PC-3 (cell line): ENCODE measurements around the gene LPAR4. TPM values are rescaled to one million over a fixed set of nuclear protein-coding genes. Genes with fewer than 3 reads are reported as not detected.

Experiments used
- ATAC-seq: fragments of 200-7000 bp; cut with Tn5 transposase; 2 replicates; pipeline ENCODE4 v1.9.1; 2020; ENCODE audit warnings: mild to moderate bottlenecking, moderate library complexity
- BruUV-seq: library from RNA; stranded (reverse); fragments of 400-500 nt; replicated peaks from 2 replicates; lab custom pipeline; 2021; lab: Mats Ljungman, UMichigan
- CTCF ChIA-PET: fragments of 300-600 bp; sonication (Branson Sonifier 250); formaldehyde crosslinking; loops from one replicate; lab custom pipeline; 2022; ENCODE audit warnings: antibody characterized with exemption; lab: Charles Lee
- POLR2A ChIA-PET: fragments of 300-600 bp; sonication (Branson Sonifier 250); formaldehyde crosslinking; loops from one replicate; lab custom pipeline; 2022; ENCODE audit warnings: antibody characterized with exemption; ENCODE audit not compliant: unreplicated experiment; lab: Charles Lee
- DNase-seq: peaks from one replicate; pipeline ENCODE4 v3.0.0-alpha.2; 2015
- H2AFZ ChIP-seq: fragments of 300-600 bp; sonication (generic); 2 replicates; pipeline ENCODE4 v1.6.0; 2016; ENCODE audit warnings: antibody characterized with exemption, low read length
- H3F3A ChIP-seq: fragments of 300-600 bp; sonication (generic); one replicate; pipeline ENCODE4 v1.6.0; 2017; ENCODE audit warnings: antibody characterized with exemption, low read length, control low read depth, mild to moderate bottlenecking; ENCODE audit not compliant: unreplicated experiment
- H3K27ac ChIP-seq: fragments of 300-600 bp; sonication (generic); 2 replicates; pipeline ENCODE4 v1.5.1; 2016; ENCODE audit warnings: mild to moderate bottlenecking, low read length
- H3K27me3 ChIP-seq: fragments of 300-600 bp; sonication (generic); 2 replicates; pipeline ENCODE4 v1.6.1; 2016; ENCODE audit warnings: low read length, mixed read lengths
- H3K36me3 ChIP-seq: fragments of 300-600 bp; sonication (generic); 2 replicates; pipeline ENCODE4 v1.6.1; 2016; ENCODE audit warnings: low read depth, mixed run types, low read length, mixed read lengths
- H3K4me1 ChIP-seq: fragments of 300-600 bp; sonication (generic); 2 replicates; pipeline ENCODE4 v1.5.1; 2016; ENCODE audit warnings: low read length; ENCODE audit not compliant: insufficient read depth
- H3K4me2 ChIP-seq: fragments of 300-600 bp; sonication (generic); 2 replicates; pipeline ENCODE4 v1.6.0; 2016; ENCODE audit warnings: low read length
- H3K4me3 ChIP-seq: fragments of 300-600 bp; sonication (generic); 2 replicates; pipeline ENCODE4 v1.5.1; 2016; ENCODE audit warnings: mild to moderate bottlenecking, low read length, mixed read lengths
- H3K79me2 ChIP-seq: fragments of 300-600 bp; sonication (generic); 2 replicates; pipeline ENCODE4 v1.6.1; 2017; ENCODE audit warnings: low read length, mixed read lengths
- H3K9ac ChIP-seq: fragments of 300-600 bp; sonication (generic); 2 replicates; pipeline ENCODE4 v1.6.0; 2016; ENCODE audit warnings: mild to moderate bottlenecking, low read length
- H3K9me2 ChIP-seq: fragments of 300-600 bp; sonication (generic); replicated peaks from 2 replicates; pipeline ENCODE4 v1.6.1; 2016; ENCODE audit warnings: mixed run types, low read length, mixed read lengths
- H3K9me3 ChIP-seq: fragments of 300-600 bp; sonication (generic); 2 replicates; pipeline ENCODE4 v1.6.1; 2016; ENCODE audit warnings: low read length, mixed read lengths
- H4K20me1 ChIP-seq: fragments of 300-600 bp; sonication (generic); 2 replicates; pipeline ENCODE4 v1.6.1; 2016; ENCODE audit warnings: low read length, mixed read lengths
- CTCF ChIP-seq: fragments of 300-600 bp; sonication (generic); conservative IDR thresholded peaks from 2 replicates; pipeline ENCODE4 v1.5.1; 2017; ENCODE audit warnings: antibody characterized with exemption, low read depth, mild to moderate bottlenecking, low read length
- EZH2 ChIP-seq: fragments of 300-600 bp; sonication (generic); IDR thresholded peaks from one replicate; pipeline ENCODE4 v1.6.1; 2017; ENCODE audit warnings: antibody characterized with exemption, mild to moderate bottlenecking, low read length; ENCODE audit not compliant: unreplicated experiment
- EZH2phosphoT487 ChIP-seq: fragments of 300-600 bp; sonication (generic); IDR thresholded peaks from 2 replicates; pipeline ENCODE4 v1.6.1; 2018; ENCODE audit warnings: mild to moderate bottlenecking, antibody characterized with exemption, low read length, borderline replicate concordance
- intact Hi-C: fragments of 100-400 bp; cut with micrococcal nuclease; formaldehyde crosslinking; loops from 2 replicates; pipeline ENCODE4 v1.9.0; 2023
- total RNA-seq: library from RNA; depleted of rRNA; stranded (reverse); fragments of >200 nt; gene quantifications from 2 replicates; pipeline ENCODE4 v1.2.3, GENCODE V29; 2014

The LPAR4 gene
- total RNA-seq, 1 experiment from 2014 or later: not detected

DNA sequence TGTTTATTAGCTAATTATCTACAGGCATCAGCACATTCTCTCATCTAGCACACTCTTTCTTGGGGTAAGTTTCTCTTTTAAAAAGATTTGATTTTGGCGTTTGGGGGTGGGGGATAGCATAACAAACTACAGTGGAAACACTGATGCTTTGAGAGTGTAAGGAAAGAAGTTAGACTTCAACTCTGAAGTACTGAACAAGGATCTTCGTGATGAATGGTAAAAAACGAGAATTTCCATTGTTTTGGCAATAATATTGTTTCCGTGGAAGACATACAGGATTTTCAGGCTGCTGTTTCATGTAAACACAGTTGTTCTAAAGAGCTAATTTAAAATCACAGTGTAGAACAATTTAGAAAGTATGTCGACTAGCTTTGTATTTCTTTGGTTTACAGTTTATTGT is 451 bp downstream of the LPAR4 start:
- ChIA-PET POLR2A (no interaction called here), CTCF (no interaction called here)
- no peaks in the 10 kb centered on the region for H4K20me1 ChIP-seq
- peak overlapping the region; percentile 9; the same call in 1 of the 2 replicates for H3K4me2 ChIP-seq
- DNase-seq: no peak
- BruUV-seq: no TSS peak
- H3K4me3 ChIP-seq: peak overlapping the region; percentile 40; the same call in 1 of the 2 replicates
- H3K79me2 ChIP-seq: no peaks in the 10 kb centered on the region
- H3K9me3 ChIP-seq: no peaks in the 10 kb centered on the region
- no peaks in the 10 kb centered on the region for H3F3A ChIP-seq
- TF ChIP-seq EZH2phosphoT487 (no peak), EZH2 (no peak), CTCF (no peak)
- no peaks in the 10 kb centered on the region for H3K4me1 ChIP-seq
- peaks cover 17% of the 10 kb centered on the region; the same call in 1 of the 2 replicates for H3K27me3 ChIP-seq
- ATAC-seq: no peak
- no peak overlapping the region; the same call in 1 of the 2 replicates for H3K9ac ChIP-seq
- intact Hi-C loops: no loop called here
- no peaks in the 10 kb centered on the region for H3K36me3 ChIP-seq
- H2AFZ ChIP-seq: no peak overlapping the region
- no peak overlapping the region for H3K27ac ChIP-seq
- no peaks in the 10 kb centered on the region for H3K9me2 ChIP-seq

DNA sequence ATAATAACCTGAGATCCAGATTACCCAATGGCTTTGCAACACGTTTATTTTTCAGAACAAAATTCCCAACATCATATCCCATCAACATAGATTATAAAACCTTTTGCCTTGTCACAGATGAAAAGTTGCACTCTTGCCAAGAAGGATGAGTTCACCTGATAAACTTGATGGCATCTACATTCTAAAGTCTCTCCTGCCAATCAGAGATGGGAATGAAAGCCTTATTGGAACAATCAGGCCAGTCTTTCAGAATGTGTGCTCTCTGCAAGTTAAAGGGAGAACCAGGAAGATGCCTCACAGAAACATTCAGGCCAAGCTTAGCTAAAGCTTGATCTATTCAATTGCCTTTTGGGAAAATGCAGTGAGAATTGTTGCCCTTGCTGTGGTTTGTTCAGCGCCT is 1.3 kb downstream of the LPAR4 start:
- ChIA-PET CTCF (no interaction called here), POLR2A (no interaction called here)
- Histone ChIP-seq H3K9me3 (no peaks in the 10 kb centered on the region), H3K79me2 (no peaks in the 10 kb centered on the region), H3F3A (no peaks in the 10 kb centered on the region), H3K4me3 (no peak overlapping the region), H2AFZ (no peak overlapping the region), H4K20me1 (no peaks in the 10 kb centered on the region), H3K4me1 (no peaks in the 10 kb centered on the region), H3K36me3 (no peaks in the 10 kb centered on the region), H3K9me2 (no peaks in the 10 kb centered on the region), H3K27me3 (peaks cover 13% of the 10 kb centered on the region; the same call in 1 of the 2 replicates), H3K4me2 (no peak overlapping the region), H3K27ac (no peak overlapping the region), H3K9ac (no peak overlapping the region)
- no peak for TF ChIP-seq EZH2phosphoT487
- TF ChIP-seq EZH2: no peak
- no peak for TF ChIP-seq CTCF
- BruUV-seq: no TSS peak
- intact Hi-C loops: no loop called here
- DNase-seq (no peak), ATAC-seq (no peak)

DNA sequence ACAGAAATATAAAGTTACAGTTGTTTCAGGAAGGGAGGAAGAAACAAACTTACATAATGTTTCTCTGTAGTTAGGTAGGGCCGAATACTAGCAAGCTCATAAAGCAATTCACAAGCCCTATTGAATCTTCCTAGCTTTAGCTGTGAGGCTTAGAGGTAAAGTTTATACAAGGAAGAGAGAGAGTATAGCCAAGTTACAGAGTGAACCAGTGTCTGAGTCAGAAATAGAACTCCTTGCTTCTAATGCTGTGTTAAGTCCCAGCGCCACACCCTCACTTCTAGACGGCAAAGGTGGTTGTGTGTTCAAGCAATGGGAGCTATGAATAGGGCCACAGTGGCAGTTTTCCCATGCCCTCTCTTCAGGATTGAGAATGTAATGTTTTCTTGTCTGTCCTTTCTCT is 6.1 kb downstream of the LPAR4 start:
- Histone ChIP-seq H3K4me3 (no peak overlapping the region), H3K9me3 (no peaks in the 10 kb centered on the region), H3K27ac (no peak overlapping the region), H3K79me2 (no peaks in the 10 kb centered on the region), H3K36me3 (no peaks in the 10 kb centered on the region), H3K4me1 (no peaks in the 10 kb centered on the region), H3K27me3 (peaks cover 9% of the 10 kb centered on the region; the same call in 1 of the 2 replicates), H3K4me2 (no peak overlapping the region), H4K20me1 (no peaks in the 10 kb centered on the region), H3F3A (no peaks in the 10 kb centered on the region), H3K9ac (no peak overlapping the region), H2AFZ (no peak overlapping the region), H3K9me2 (no peaks in the 10 kb centered on the region)
- POLR2A ChIA-PET: no interaction called here
- CTCF ChIA-PET: no interaction called here
- DNase-seq (no peak), ATAC-seq (no peak)
- intact Hi-C loops: no loop called here
- TF ChIP-seq EZH2: no peak
- no TSS peak for BruUV-seq
